ENCODE measurements around the gene OR2L13.
"Not testable (repeated sequence)": the region's sequence is repeated elsewhere in the genome, so short reads cannot be mapped to it uniquely, and the experiment has no call there.

OR2L13 gene

GRCh38 chr1:248065071-248065470, 29.9 kb upstream of the OR2L13 start:
- H4K20me1 ChIP-seq (ENCODE audit: insufficient read depth, low read length): no peaks in the 10 kb centered on the region
- H2AFZ ChIP-seq (ENCODE audit: low read length): no peak overlapping the region
- no peaks in the 10 kb centered on the region for H3K9me3 ChIP-seq (replicated peaks; ENCODE audit: insufficient read depth, low read length)
- no peaks in the 10 kb centered on the region for H3K36me3 ChIP-seq (replicated peaks; ENCODE audit: insufficient read depth, low read length)
- no peak overlapping the region for H3K4me3 ChIP-seq (ENCODE audit: low read length)
- no peak overlapping the region for H3K9ac ChIP-seq (ENCODE audit: low read length)
- no peaks in the 10 kb centered on the region for H3F3A ChIP-seq (ENCODE audit: insufficient read depth, low read length)
- H3K9me2 ChIP-seq (replicated peaks; ENCODE audit: insufficient read depth, low read length): no peaks in the 10 kb centered on the region
- H3K27me3 ChIP-seq (replicated peaks; ENCODE audit: insufficient read depth, low read length): no peaks in the 10 kb centered on the region
- H3K4me1 ChIP-seq (ENCODE audit: low read length): no peaks in the 10 kb centered on the region
- no peak overlapping the region for H3K27ac ChIP-seq (ENCODE audit: low read length)
- DNase-seq: no peak
- H3K79me2 ChIP-seq (ENCODE audit: low read length): no peaks in the 10 kb centered on the region
- TF ChIP-seq EZH2 (optimal IDR thresholded peaks at IDR 0.05; ENCODE audit: low read depth, low read length): no peak
- TF ChIP-seq EZH2phosphoT487 (IDR thresholded peaks at IDR 0.05; ENCODE audit: low read length): no peak
- TF ChIP-seq CTCF (IDR thresholded peaks at IDR 0.05; ENCODE audit: low read length): no peak
- H3K4me2 ChIP-seq (ENCODE audit: low read depth, low read length): no peak overlapping the region

- H3K36me3 ChIP-seq (replicated peaks; ENCODE audit: insufficient read depth, low read length): no peaks in the 10 kb centered on the region
- no peaks in the 10 kb centered on the region for H3K4me1 ChIP-seq (ENCODE audit: low read length)
- no peak overlapping the region for H3K4me2 ChIP-seq (ENCODE audit: low read depth, low read length)
- no peaks in the 10 kb centered on the region for H3K9me3 ChIP-seq (replicated peaks; ENCODE audit: insufficient read depth, low read length)
- H3K9me2 ChIP-seq (replicated peaks; ENCODE audit: insufficient read depth, low read length): no peaks in the 10 kb centered on the region
- H3F3A ChIP-seq (ENCODE audit: insufficient read depth, low read length): no peaks in the 10 kb centered on the region
- H3K4me3 ChIP-seq (ENCODE audit: low read length): no peak overlapping the region
- no peak overlapping the region for H2AFZ ChIP-seq (ENCODE audit: low read length)
- no peak for TF ChIP-seq EZH2phosphoT487 (IDR thresholded peaks at IDR 0.05; ENCODE audit: low read length)
- no peak for TF ChIP-seq EZH2 (optimal IDR thresholded peaks at IDR 0.05; ENCODE audit: low read depth, low read length)
- no peak overlapping the region for H3K27ac ChIP-seq (ENCODE audit: low read length)
- no peaks in the 10 kb centered on the region for H3K79me2 ChIP-seq (ENCODE audit: low read length)
- no peaks in the 10 kb centered on the region for H3K27me3 ChIP-seq (replicated peaks; ENCODE audit: insufficient read depth, low read length)
- DNase-seq: no peak
- H4K20me1 ChIP-seq (ENCODE audit: insufficient read depth, low read length): no peaks in the 10 kb centered on the region
- H3K9ac ChIP-seq (ENCODE audit: low read length): no peak overlapping the region
Observed at GRCh38 chr1:248065604-248066003, 29.4 kb upstream of the OR2L13 start.

- not testable (repeated sequence) for H3K4me3 ChIP-seq (ENCODE audit: low read length); H3K9ac ChIP-seq (ENCODE audit: low read length); H3F3A ChIP-seq (ENCODE audit: insufficient read depth, low read length); H3K27ac ChIP-seq (ENCODE audit: low read length); DNase-seq; H3K36me3 ChIP-seq (replicated peaks; ENCODE audit: insufficient read depth, low read length); H2AFZ ChIP-seq (ENCODE audit: low read length); H4K20me1 ChIP-seq (ENCODE audit: insufficient read depth, low read length); H3K27me3 ChIP-seq (replicated peaks; ENCODE audit: insufficient read depth, low read length); H3K9me3 ChIP-seq (replicated peaks; ENCODE audit: insufficient read depth, low read length); H3K4me1 ChIP-seq (ENCODE audit: low read length); H3K79me2 ChIP-seq (ENCODE audit: low read length); H3K9me2 ChIP-seq (replicated peaks; ENCODE audit: insufficient read depth, low read length); H3K4me2 ChIP-seq (ENCODE audit: low read depth, low read length)
Observed at GRCh38 chr1:248083864-248084263, 11.1 kb upstream of the OR2L13 start.

- no peak overlapping the region for H3K27ac ChIP-seq (ENCODE audit: low read length)
- H2AFZ ChIP-seq (ENCODE audit: low read length): no peak overlapping the region
- H3K4me2 ChIP-seq (ENCODE audit: low read depth, low read length): no peak overlapping the region
- no peaks in the 10 kb centered on the region for H3K79me2 ChIP-seq (ENCODE audit: low read length)
- no peaks in the 10 kb centered on the region for H3K9me3 ChIP-seq (replicated peaks; ENCODE audit: insufficient read depth, low read length)
- no peaks in the 10 kb centered on the region for H3K36me3 ChIP-seq (replicated peaks; ENCODE audit: insufficient read depth, low read length)
- H3K4me1 ChIP-seq (ENCODE audit: low read length): no peaks in the 10 kb centered on the region
- DNase-seq: no peak
- TF ChIP-seq EZH2 (optimal IDR thresholded peaks at IDR 0.05; ENCODE audit: low read depth, low read length): no peak
- H3K4me3 ChIP-seq (ENCODE audit: low read length): no peak overlapping the region
- H3K27me3 ChIP-seq (replicated peaks; ENCODE audit: insufficient read depth, low read length): no peaks in the 10 kb centered on the region
- no peaks in the 10 kb centered on the region for H3F3A ChIP-seq (ENCODE audit: insufficient read depth, low read length)
- no peaks in the 10 kb centered on the region for H4K20me1 ChIP-seq (ENCODE audit: insufficient read depth, low read length)
- no peak overlapping the region for H3K9ac ChIP-seq (ENCODE audit: low read length)
- H3K9me2 ChIP-seq (replicated peaks; ENCODE audit: insufficient read depth, low read length): no peaks in the 10 kb centered on the region
Observed at GRCh38 chr1:248098529-248098928, 3.5 kb downstream of the OR2L13 start.

- H3K36me3 ChIP-seq (replicated peaks; ENCODE audit: insufficient read depth, low read length): no peaks in the 10 kb centered on the region
- H4K20me1 ChIP-seq (ENCODE audit: insufficient read depth, low read length): no peaks in the 10 kb centered on the region
- no peaks in the 10 kb centered on the region for H3K79me2 ChIP-seq (ENCODE audit: low read length)
- no peak overlapping the region for H3K4me2 ChIP-seq (ENCODE audit: low read depth, low read length)
- H3K9ac ChIP-seq (ENCODE audit: low read length): no peak overlapping the region
- H3K9me2 ChIP-seq (replicated peaks; ENCODE audit: insufficient read depth, low read length): no peaks in the 10 kb centered on the region
- H3K4me1 ChIP-seq (ENCODE audit: low read length): no peaks in the 10 kb centered on the region
- no peaks in the 10 kb centered on the region for H3K27me3 ChIP-seq (replicated peaks; ENCODE audit: insufficient read depth, low read length)
- H3K9me3 ChIP-seq (replicated peaks; ENCODE audit: insufficient read depth, low read length): no peaks in the 10 kb centered on the region
- no peaks in the 10 kb centered on the region for H3F3A ChIP-seq (ENCODE audit: insufficient read depth, low read length)
- H2AFZ ChIP-seq (ENCODE audit: low read length): no peak overlapping the region
- H3K27ac ChIP-seq (ENCODE audit: low read length): no peak overlapping the region
- DNase-seq: no peak
- H3K4me3 ChIP-seq (ENCODE audit: low read length): no peak overlapping the region
- TF ChIP-seq CTCF (IDR thresholded peaks at IDR 0.05; ENCODE audit: low read length) (no peak), EZH2 (optimal IDR thresholded peaks at IDR 0.05; ENCODE audit: low read depth, low read length) (no peak), EZH2phosphoT487 (IDR thresholded peaks at IDR 0.05; ENCODE audit: low read length) (no peak)
Observed at GRCh38 chr1:248102847-248103246, 7.9 kb downstream of the OR2L13 start.

All from MM.1S (cell line).